Smooth muscle cell (in vitro differentiated cells): ENCODE results near the gene RNF4. TPM values are rescaled to one million over a fixed set of nuclear protein-coding genes. Genes with fewer than 3 reads are reported as not detected.

Experiments
- DNase-seq: peaks from one replicate; lab custom pipeline; 2025; ENCODE audit not compliant: unreplicated experiment; lab: John Stamatoyannopoulos, UW
- H2AFZ ChIP-seq: fragments of 200-600 bp; sonication (generic); 2 replicates; pipeline ENCODE4 v1.6.0; 2016; ENCODE audit warnings: antibody characterized with exemption, low read depth, mild to moderate bottlenecking
- H3F3A ChIP-seq: fragments of 200-600 bp; sonication (generic); 2 replicates; pipeline ENCODE4 v1.6.0; 2017; ENCODE audit warnings: antibody characterized with exemption, low read depth
- H3K27ac ChIP-seq: fragments of 200-600 bp; sonication (generic); 2 replicates; pipeline ENCODE4 v1.5.1; 2016; ENCODE audit warnings: low read depth, mild to moderate bottlenecking
- H3K27me3 ChIP-seq: fragments of 200-600 bp; sonication (generic); 2 replicates; pipeline ENCODE4 v1.6.1; 2016; ENCODE audit warnings: low read depth, mild to moderate bottlenecking
- H3K36me3 ChIP-seq: fragments of 200-600 bp; sonication (generic); 2 replicates; pipeline ENCODE4 v1.5.1; 2016; ENCODE audit warnings: low read depth
- H3K4me1 ChIP-seq: fragments of 200-600 bp; sonication (generic); 2 replicates; pipeline ENCODE4 v1.5.1; 2016; ENCODE audit warnings: low read depth
- H3K4me2 ChIP-seq: fragments of 200-600 bp; sonication (generic); 2 replicates; pipeline ENCODE4 v1.6.0; 2016; ENCODE audit warnings: mild to moderate bottlenecking
- H3K4me3 ChIP-seq: fragments of 200-600 bp; sonication (generic); 2 replicates; pipeline ENCODE4 v1.5.1; 2016; ENCODE audit warnings: mild to moderate bottlenecking
- H3K79me2 ChIP-seq: fragments of 200-600 bp; sonication (generic); 2 replicates; pipeline ENCODE4 v1.6.0; 2016; ENCODE audit warnings: low read depth, mild to moderate bottlenecking
- H3K9ac ChIP-seq: fragments of 200-600 bp; sonication (generic); 2 replicates; pipeline ENCODE4 v1.6.0; 2016; ENCODE audit warnings: low read depth
- H3K9me3 ChIP-seq: fragments of 200-600 bp; sonication (generic); replicated peaks from 2 replicates; pipeline ENCODE4 v1.5.1; 2016; ENCODE audit warnings: low read depth
- H4K20me1 ChIP-seq: fragments of 200-600 bp; sonication (generic); 2 replicates; pipeline ENCODE4 v1.6.0; 2016; ENCODE audit warnings: low read depth
- WGBS: methylation state at CpG from one replicate; pipeline ENCODE4 v1.1.7; 2016; ENCODE audit warnings: low lambda C conversion rate; 5-methylcytosine and 5-hydroxymethylcytosine counted together
- polyA plus RNA-seq: library from polyadenylated mRNA; unstranded; fragments of >200 nt; fragmentation: Nextera tagmentation; extraction: Ambion mirVana; gene quantifications from 2 replicates; pipeline ENCODE4 v1.2.1, GENCODE V29; 2016
- total RNA-seq: library from RNA; depleted of rRNA; stranded (reverse); fragments of >200 nt; gene quantifications from 2 replicates; pipeline ENCODE4 v1.2.3, GENCODE V29; 2014
- TF ChIP-seq, protein P1 (sequence below): fragments of 200-600 bp; sonication (generic); IDR thresholded peaks from 2 replicates; pipeline ENCODE4 v1.5.1; 2017; ENCODE audit warnings: borderline replicate concordance, mild to moderate bottlenecking, antibody characterized with exemption; ENCODE audit not compliant: insufficient read depth, poor library complexity, severe bottlenecking

RNF4 gene
- total and polyA plus RNA-seq, 2 experiments from 2014 or later = 47.3 to 47.8 TPM

DNA sequence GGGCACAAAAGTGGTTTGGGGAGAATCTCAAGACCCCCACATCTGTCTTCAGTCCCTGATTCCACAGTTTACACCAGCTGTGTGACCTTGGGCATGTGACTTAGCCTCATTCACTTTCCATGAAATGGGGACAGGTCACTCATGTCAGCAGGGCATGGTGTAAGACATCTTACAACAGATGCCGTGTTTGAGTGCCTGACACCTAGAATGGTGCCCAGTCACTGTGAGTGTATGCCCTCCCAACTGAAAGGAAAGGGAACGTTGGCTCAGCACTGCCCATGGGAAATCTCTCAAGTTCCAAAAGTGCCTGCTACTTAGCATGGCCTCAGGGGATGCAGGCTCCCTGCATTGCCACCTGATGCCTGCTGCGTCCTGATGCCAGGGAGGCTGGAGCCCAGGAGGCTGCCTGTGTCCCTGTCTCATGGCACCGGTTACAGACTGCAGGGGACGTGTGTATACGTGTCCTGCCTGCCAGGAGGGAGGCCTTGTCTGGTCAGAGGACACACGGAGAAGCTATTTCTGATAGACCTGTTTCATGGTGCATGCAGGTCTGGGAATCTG, 32.2 kb downstream of the RNF4 start:
- H3K9ac ChIP-seq = no peak overlapping the region
- H4K20me1 ChIP-seq = peaks cover 94% of the 10 kb centered on the region
- no peak overlapping the region for H3K4me3 ChIP-seq
- no peak overlapping the region for H2AFZ ChIP-seq
- H3K36me3 ChIP-seq = peaks cover 14% of the 10 kb centered on the region
- 99% methylated on average over 7 of the region's 7 CpGs for WGBS
- TF ChIP-seq, protein P1, sequence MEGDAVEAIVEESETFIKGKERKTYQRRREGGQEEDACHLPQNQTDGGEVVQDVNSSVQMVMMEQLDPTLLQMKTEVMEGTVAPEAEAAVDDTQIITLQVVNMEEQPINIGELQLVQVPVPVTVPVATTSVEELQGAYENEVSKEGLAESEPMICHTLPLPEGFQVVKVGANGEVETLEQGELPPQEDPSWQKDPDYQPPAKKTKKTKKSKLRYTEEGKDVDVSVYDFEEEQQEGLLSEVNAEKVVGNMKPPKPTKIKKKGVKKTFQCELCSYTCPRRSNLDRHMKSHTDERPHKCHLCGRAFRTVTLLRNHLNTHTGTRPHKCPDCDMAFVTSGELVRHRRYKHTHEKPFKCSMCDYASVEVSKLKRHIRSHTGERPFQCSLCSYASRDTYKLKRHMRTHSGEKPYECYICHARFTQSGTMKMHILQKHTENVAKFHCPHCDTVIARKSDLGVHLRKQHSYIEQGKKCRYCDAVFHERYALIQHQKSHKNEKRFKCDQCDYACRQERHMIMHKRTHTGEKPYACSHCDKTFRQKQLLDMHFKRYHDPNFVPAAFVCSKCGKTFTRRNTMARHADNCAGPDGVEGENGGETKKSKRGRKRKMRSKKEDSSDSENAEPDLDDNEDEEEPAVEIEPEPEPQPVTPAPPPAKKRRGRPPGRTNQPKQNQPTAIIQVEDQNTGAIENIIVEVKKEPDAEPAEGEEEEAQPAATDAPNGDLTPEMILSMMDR = no peak
- H3K79me2 ChIP-seq = peaks cover 27% of the 10 kb centered on the region
- no peaks in the 10 kb centered on the region for H3F3A ChIP-seq
- no peaks in the 10 kb centered on the region for H3K27me3 ChIP-seq
- DNase-seq = no peak
- H3K4me2 ChIP-seq = no peak overlapping the region
- H3K27ac ChIP-seq = no peak overlapping the region
- H3K9me3 ChIP-seq = no peaks in the 10 kb centered on the region
- H3K4me1 ChIP-seq = no peaks in the 10 kb centered on the region

DNA sequence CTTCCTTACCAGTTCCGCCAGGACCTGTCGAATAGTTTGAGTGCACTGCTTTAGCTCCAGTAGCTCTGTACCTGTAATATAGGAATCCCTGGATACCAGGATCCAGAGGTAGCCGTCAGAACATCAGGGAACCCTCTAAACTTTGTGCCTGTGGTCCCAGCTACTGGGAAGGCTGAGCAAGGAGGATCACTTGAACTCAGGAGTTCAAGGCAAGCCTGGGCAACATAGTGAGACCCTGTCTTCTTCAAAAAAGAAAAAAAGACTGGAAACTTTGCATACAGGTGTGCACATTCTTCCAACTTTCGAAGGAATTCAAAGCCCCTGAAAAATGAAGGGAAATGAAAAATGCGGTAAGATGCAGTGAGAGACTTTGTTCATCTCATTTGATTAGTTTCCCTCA, 34.9 kb downstream of the RNF4 start:
- H3K36me3 ChIP-seq = peaks cover 3% of the 10 kb centered on the region
- TF ChIP-seq, protein P1 = no peak
- H3K9me3 ChIP-seq = no peaks in the 10 kb centered on the region
- H3F3A ChIP-seq = no peaks in the 10 kb centered on the region
- no peak for DNase-seq
- H3K4me3 ChIP-seq = no peak overlapping the region
- no peak overlapping the region for H3K27ac ChIP-seq
- H3K4me1 ChIP-seq = no peaks in the 10 kb centered on the region
- peaks cover 91% of the 10 kb centered on the region for H4K20me1 ChIP-seq
- no peak overlapping the region for H3K4me2 ChIP-seq
- H2AFZ ChIP-seq = no peak overlapping the region
- H3K79me2 ChIP-seq = peaks cover 24% of the 10 kb centered on the region
- H3K9ac ChIP-seq = no peak overlapping the region
- H3K27me3 ChIP-seq = no peaks in the 10 kb centered on the region
- WGBS = 98% methylated on average over 5 of the region's 5 CpGs

DNA sequence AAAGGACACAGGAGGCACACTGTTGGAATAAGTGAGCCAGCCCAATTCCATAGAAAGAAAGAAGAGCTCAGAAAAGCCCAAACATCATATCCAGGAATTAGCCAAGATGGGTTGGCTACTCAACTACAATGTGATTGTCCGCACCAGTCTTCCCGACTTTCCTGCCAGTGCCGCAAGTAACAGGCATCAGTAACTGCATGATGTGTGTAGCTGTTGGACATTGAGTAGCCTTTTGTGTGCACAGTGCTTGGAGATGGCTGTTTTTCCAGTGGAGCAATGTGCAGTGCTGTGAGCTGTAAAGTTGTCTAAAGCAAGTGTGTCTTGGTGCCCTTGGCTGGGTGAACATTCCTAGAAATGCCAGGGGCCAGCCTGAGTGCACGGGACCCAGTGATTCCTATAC, 38.4 kb downstream of the RNF4 start:
- WGBS = 98% methylated on average over 4 of the region's 4 CpGs
- Histone ChIP-seq H4K20me1 (peaks cover 78% of the 10 kb centered on the region), H3K27ac (no peak overlapping the region), H3K9me3 (no peaks in the 10 kb centered on the region), H3F3A (no peaks in the 10 kb centered on the region), H3K4me2 (no peak overlapping the region), H3K36me3 (no peaks in the 10 kb centered on the region), H3K79me2 (peaks cover 19% of the 10 kb centered on the region), H3K27me3 (no peaks in the 10 kb centered on the region), H3K4me3 (no peak overlapping the region), H3K9ac (no peak overlapping the region), H2AFZ (no peak overlapping the region), H3K4me1 (no peaks in the 10 kb centered on the region)
- no peak for DNase-seq
- TF ChIP-seq, protein P1 = no peak

DNA sequence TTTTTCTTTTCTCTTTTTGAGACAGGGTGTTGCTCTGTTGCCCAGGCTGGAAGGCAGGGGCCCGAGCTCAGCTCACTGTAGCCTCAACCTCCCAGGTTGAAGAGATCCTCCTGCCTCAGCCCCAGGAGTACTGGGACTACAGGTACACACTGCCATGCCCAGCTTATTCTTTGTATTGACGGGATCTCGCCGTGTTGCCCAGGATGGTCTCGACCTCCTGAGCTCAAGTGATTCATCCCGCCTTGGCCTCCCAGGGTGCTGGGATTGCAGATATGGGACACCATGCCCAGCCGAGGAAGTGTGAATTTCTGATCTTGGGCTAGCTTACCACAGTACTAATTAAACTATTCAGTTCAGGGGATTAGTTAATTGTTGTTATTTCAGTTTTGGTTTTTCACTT, 38.9 kb downstream of the RNF4 start:
- peaks cover 74% of the 10 kb centered on the region for H4K20me1 ChIP-seq
- peaks cover 18% of the 10 kb centered on the region for H3K79me2 ChIP-seq
- no peak overlapping the region for H2AFZ ChIP-seq
- no peaks in the 10 kb centered on the region for H3K27me3 ChIP-seq
- TF ChIP-seq, protein P1 = no peak
- no peaks in the 10 kb centered on the region for H3F3A ChIP-seq
- H3K4me3 ChIP-seq = no peak overlapping the region
- no peak overlapping the region for H3K4me2 ChIP-seq
- no peaks in the 10 kb centered on the region for H3K9me3 ChIP-seq
- no peaks in the 10 kb centered on the region for H3K4me1 ChIP-seq
- WGBS = 96% methylated on average over 7 of the region's 7 CpGs
- DNase-seq = no peak
- no peaks in the 10 kb centered on the region for H3K36me3 ChIP-seq
- H3K9ac ChIP-seq = no peak overlapping the region
- no peak overlapping the region for H3K27ac ChIP-seq
